K562 (cell line): ENCODE measurements around the gene STK24. TPM values are rescaled to one million over a fixed set of nuclear protein-coding genes. Genes with fewer than 3 reads are reported as not detected.

Experiments
- ETV1 ChIP-seq: fragments of 450-650 bp; conservative IDR thresholded peaks from 2 replicates; pipeline ENCODE4 v1.6.1; 2016; ENCODE audit warnings: missing genetic modification characterization, control low read depth, low read depth, missing compliant biosample characterization
- ZNF518B ChIP-seq: fragments of 250-450 bp; sonication (Bioruptor Pico); IDR thresholded peaks from 2 replicates; pipeline ENCODE4 v1.5.0; 2021; ENCODE audit warnings: mild to moderate bottlenecking, moderate library complexity
- ZNF592 ChIP-seq: fragments of 450-650 bp; IDR thresholded peaks from 2 replicates; pipeline ENCODE4 v1.6.1; 2017; ENCODE audit warnings: antibody characterized with exemption, mild to moderate bottlenecking
- ZNF717 ChIP-seq: fragments of 250-450 bp; sonication (Bioruptor Pico); IDR thresholded peaks from 2 replicates; pipeline ENCODE4 v1.5.0; 2021
- polyA plus RNA-seq, 8 experiments: library from polyadenylated mRNA; depleted of rRNA in 4 of 8; stranded (reverse) in 5 of 8; unstranded in 3 of 8; fragments of >200 nt; fragmentation: Nextera tagmentation in 2 of 8; fragmentation: Illumina TruSeq in 1 of 8; extraction: Ambion mirVana in 2 of 8; extraction: Trizol in 1 of 8; gene quantifications; 2 replicates each; pipeline versions ENCODE4 v1.2.1 to v1.2.3, GENCODE V29; 2011 to 2014; ENCODE audit warnings: inconsistent platforms in 1 of 8, missing spikeins in 1 of 8
- total RNA-seq, 7 experiments: library from RNA; depleted of rRNA in 6 of 7; stranded (reverse); fragments of >200 nt in 6 of 7; fragmentation: Illumina TruSeq in 2 of 7; extraction: Trizol in 2 of 7; gene quantifications; 2 replicates each; pipeline versions ENCODE4 v1.2.1 to v1.2.3, GENCODE V29; 2011 to 2021; ENCODE audit warnings: low replicate concordance in 1 of 7
- TF ChIP-seq, protein P1 (sequence below): fragments of 250-450 bp; sonication (Bioruptor Pico); IDR thresholded peaks from 2 replicates; pipeline ENCODE4 v1.4.0; 2020
- TF ChIP-seq, protein P2 (sequence below): fragments of 450-650 bp; formaldehyde crosslinking; IDR thresholded peaks from 2 replicates; pipeline ENCODE4 v1.4.0; 2020; ENCODE audit warnings: mild to moderate bottlenecking, moderate library complexity
- TF ChIP-seq, protein P3 (sequence below): sonication (generic); formaldehyde crosslinking; IDR thresholded peaks from 2 replicates; pipeline ENCODE4 v1.8.0; 2022; ENCODE audit warnings: missing genetic modification reagents, mild to moderate bottlenecking, borderline replicate concordance

The STK24 gene
- total and polyA plus RNA-seq, 9 of the 15 experiments (the other 6 are each of a cell fraction or from before 2014, with no cell fraction given): 3.8 to 78.4 (median 28.2) TPM

GRCh38 chr13:98567140-98567539, 9.8 kb downstream of the STK24 start (continued):
- TF ChIP-seq, protein P1, sequence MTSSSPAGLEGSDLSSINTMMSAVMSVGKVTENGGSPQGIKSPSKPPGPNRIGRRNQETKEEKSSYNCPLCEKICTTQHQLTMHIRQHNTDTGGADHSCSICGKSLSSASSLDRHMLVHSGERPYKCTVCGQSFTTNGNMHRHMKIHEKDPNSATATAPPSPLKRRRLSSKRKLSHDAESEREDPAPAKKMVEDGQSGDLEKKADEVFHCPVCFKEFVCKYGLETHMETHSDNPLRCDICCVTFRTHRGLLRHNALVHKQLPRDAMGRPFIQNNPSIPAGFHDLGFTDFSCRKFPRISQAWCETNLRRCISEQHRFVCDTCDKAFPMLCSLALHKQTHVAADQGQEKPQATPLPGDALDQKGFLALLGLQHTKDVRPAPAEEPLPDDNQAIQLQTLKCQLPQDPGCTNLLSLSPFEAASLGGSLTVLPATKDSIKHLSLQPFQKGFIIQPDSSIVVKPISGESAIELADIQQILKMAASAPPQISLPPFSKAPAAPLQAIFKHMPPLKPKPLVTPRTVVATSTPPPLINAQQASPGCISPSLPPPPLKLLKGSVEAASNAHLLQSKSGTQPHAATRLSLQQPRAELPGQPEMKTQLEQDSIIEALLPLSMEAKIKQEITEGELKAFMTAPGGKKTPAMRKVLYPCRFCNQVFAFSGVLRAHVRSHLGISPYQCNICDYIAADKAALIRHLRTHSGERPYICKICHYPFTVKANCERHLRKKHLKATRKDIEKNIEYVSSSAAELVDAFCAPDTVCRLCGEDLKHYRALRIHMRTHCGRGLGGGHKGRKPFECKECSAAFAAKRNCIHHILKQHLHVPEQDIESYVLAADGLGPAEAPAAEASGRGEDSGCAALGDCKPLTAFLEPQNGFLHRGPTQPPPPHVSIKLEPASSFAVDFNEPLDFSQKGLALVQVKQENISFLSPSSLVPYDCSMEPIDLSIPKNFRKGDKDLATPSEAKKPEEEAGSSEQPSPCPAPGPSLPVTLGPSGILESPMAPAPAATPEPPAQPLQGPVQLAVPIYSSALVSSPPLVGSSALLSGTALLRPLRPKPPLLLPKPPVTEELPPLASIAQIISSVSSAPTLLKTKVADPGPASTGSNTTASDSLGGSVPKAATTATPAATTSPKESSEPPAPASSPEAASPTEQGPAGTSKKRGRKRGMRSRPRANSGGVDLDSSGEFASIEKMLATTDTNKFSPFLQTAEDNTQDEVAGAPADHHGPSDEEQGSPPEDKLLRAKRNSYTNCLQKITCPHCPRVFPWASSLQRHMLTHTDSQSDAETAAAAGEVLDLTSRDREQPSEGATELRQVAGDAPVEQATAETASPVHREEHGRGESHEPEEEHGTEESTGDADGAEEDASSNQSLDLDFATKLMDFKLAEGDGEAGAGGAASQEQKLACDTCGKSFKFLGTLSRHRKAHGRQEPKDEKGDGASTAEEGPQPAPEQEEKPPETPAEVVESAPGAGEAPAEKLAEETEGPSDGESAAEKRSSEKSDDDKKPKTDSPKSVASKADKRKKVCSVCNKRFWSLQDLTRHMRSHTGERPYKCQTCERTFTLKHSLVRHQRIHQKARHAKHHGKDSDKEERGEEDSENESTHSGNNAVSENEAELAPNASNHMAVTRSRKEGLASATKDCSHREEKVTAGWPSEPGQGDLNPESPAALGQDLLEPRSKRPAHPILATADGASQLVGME: no peak
- TF ChIP-seq ETV1 (tag): no peak
- TF ChIP-seq, protein P2, sequence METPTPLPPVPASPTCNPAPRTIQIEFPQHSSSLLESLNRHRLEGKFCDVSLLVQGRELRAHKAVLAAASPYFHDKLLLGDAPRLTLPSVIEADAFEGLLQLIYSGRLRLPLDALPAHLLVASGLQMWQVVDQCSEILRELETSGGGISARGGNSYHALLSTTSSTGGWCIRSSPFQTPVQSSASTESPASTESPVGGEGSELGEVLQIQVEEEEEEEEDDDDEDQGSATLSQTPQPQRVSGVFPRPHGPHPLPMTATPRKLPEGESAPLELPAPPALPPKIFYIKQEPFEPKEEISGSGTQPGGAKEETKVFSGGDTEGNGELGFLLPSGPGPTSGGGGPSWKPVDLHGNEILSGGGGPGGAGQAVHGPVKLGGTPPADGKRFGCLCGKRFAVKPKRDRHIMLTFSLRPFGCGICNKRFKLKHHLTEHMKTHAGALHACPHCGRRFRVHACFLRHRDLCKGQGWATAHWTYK (CRISPR knock-in tag): no peak
- TF ChIP-seq ZNF592: no peak
- TF ChIP-seq ZNF518B: no peak
- TF ChIP-seq ZNF717: no peak
- TF ChIP-seq, protein P3, sequence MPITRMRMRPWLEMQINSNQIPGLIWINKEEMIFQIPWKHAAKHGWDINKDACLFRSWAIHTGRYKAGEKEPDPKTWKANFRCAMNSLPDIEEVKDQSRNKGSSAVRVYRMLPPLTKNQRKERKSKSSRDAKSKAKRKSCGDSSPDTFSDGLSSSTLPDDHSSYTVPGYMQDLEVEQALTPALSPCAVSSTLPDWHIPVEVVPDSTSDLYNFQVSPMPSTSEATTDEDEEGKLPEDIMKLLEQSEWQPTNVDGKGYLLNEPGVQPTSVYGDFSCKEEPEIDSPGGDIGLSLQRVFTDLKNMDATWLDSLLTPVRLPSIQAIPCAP (CRISPR knock-in tag): no peak
